NCI-H128 (cell line): ENCODE measurements around the gene ZBTB12.

Source experiments
- DNase-seq: peaks from one replicate; lab custom pipeline; 2025; ENCODE audit not compliant: unreplicated experiment; lab: John Stamatoyannopoulos, UW

Gene ZBTB12

GRCh38 chr6:31897612-31898382 is 4.1 kb downstream of the ZBTB12 start, which contains the start of gene EHMT2:
EHMT2 (minus strand) TSS chr6:31897698; CDS start chr6:31897677, 21 bp downstream.
- DNase-seq: peak; percentile 51

- DNase-seq: no peak
These were observed 4.9 kb downstream of the ZBTB12 start for GRCh38 chr6:31896856-31897611.

DNA sequence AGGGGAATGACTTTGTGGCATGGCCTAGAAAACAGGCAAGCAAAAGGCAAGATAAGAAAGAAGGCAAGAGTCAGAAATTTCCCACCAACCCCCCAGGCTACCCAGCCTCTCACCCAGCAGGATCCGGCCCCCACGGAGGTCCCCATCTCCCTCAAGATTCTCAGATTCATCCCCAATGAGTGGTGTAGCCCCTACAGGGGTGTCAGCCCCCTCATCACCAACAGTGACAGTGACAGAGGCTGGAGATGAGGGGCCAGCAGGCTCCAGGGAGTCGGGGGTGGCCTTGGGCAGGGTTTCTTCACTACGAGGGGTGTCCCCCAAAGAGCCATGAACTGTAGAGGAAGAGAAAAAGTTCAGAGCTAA is 5.4 kb downstream of the ZBTB12 start:
- DNase-seq: no peak

GRCh38 chr6:31892821-31893220 is 9.1 kb downstream of the ZBTB12 start:
- DNase-seq: no peak

DNA sequence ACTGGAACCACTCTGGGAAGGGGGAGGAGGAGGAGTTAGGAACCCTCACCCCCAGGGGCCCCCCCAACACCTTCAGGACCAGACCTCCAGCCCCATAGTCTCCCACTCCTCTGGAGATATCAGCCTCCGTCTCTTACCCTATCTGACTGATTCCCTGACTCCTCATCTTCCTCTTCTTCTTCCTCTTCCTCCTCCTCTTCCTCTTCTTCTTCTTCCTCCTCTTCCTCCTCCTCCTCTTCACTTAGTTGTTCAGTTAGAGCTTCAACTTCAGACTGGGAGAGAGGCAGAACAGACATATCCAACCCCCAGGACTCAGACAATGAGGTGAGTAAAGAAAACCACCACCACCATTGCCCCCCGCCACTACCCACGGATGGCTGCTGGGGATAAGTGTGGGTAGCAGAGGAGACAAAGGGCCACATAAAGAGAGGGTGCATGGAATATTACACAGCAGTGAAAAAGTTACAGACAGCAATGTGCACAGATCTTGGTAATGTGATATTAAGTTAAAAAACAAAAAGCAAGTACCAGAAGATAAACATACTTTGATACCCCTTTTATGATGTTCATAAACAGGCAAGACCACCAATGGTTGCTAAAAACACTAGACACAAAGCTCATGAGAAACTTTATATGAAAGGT is 12.4 kb downstream of the ZBTB12 start:
- no peak for DNase-seq

DNA sequence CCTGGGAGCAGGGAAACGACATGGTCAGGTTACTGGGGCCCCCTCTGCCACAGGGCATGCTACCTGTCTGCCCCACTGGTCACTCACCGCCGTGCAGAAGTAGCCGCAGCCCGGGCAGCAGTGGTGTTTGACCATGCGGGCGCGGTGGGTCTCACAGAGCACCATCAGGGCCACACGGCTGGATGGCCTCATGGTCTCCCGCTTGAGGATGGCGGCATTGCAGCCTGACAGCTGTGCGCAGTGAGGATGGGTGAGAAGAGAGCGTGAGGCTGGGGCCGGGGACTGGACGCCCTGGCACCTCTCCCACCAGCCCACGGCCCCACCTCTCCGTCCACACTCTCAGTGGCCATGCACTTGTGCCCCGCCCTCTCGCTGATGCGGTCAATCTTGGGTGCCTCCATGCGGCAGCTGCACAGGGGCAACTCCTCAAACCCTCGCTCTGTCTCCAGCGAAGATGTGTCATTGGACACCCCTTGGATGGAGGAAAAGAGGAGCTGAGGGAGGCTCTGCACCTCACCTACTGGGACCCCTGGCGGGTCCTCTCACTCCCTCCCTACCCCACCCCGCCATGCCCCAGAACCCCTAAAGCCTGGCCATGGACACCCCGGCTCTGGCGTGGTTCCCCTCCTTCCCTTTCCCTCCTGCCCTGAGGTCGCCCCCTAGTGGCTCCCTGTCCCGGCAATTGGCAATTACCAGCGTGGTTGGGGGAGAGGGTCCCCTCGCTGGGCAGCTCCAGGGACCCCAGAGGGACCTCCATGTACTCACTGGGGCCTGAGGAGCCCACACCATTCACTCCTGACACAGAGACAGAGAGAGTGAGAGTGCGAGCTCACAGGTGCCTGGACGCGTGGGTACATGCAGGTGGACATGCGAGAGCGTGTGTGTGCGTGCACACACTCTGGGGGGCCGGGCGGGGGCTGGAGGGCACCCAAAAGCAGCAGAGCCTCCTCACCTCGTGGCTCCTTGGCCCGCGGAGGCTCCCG is 13.3 kb downstream of the ZBTB12 start:
- DNase-seq: no peak

- no peak for DNase-seq
These were observed 14.5 kb downstream of the ZBTB12 start for GRCh38 chr6:31887173-31888007.

GRCh38 chr6:31886541-31886991 is 15.3 kb downstream of the ZBTB12 start:
- DNase-seq: no peak

DNA sequence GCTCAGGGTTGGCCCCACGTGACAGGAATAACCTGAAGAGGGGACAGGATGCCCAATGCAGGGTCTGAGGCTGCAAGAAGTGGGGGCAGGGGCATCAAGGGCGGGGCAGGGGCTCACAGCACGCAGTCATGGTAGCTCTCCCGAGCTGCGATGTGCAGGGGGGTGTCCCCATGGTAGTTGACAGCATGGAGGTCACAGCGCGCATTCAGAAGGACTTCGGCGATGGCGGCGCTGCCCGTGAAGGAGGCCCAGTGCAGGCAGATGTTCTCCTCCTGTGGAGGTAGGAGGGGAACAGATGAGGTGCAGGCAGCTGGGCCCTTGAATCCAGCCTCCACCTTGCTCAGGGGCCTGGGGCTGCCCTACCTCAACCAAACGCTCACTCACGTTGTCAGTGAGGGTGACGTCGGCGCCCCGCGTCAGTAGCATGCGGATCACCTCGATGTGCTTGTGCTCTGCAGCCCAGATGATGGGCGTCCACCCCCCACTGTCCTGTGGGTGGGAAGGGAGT is 17.3 kb downstream of the ZBTB12 start:
- DNase-seq: no peak

GRCh38 chr6:31883676-31884075 is 18.2 kb downstream of the ZBTB12 start:
- DNase-seq: no peak

DNA sequence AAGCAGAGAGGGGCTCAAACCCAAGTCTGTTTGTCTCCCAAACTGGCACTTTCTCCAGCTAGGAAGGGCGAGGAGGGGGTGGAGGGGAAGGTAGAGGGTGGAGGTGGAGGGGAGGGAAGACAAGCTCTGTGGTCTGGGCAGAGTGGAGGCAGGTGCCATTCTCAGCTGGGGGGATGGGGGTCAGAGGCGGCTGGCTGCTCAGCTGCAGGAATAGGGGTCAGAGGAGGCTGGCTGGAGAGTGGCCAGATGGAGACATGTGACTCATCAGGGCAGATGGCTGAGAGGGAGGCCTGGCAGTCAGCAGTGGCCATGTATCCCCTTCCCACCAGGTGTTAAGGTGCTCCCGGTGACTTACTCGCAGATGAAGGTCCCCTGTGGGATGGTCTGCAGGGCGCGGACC is 19.5 kb downstream of the ZBTB12 start:
- no peak for DNase-seq

- DNase-seq: no peak
These were observed 20.6 kb downstream of the ZBTB12 start for GRCh38 chr6:31881136-31881859.

DNA sequence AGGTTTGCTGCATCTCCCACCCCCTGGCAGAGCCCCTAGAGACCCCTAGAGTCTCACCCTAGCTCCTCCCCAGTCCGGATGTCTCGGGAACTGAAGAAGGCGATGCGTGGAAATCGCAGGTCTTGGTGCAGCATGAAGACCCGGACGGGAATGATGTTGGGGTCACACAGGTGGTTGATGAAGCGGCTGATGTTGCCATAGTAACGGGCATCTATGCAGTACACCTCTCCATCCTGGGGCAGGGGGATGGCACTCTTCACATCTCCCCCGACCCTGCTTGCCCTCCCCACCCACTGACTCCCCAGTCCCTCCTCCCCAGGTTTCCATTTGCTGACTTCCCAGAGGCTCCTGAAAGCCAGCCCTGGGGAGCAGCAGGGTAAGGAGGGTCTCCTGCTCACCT is 21.3 kb downstream of the ZBTB12 start:
- DNase-seq: no peak

- no peak for DNase-seq
These were observed 22.0 kb downstream of the ZBTB12 start for GRCh38 chr6:31879901-31880300.

GRCh38 chr6:31879143-31879542 is 22.7 kb downstream of the ZBTB12 start:
- DNase-seq: no peak

DNA sequence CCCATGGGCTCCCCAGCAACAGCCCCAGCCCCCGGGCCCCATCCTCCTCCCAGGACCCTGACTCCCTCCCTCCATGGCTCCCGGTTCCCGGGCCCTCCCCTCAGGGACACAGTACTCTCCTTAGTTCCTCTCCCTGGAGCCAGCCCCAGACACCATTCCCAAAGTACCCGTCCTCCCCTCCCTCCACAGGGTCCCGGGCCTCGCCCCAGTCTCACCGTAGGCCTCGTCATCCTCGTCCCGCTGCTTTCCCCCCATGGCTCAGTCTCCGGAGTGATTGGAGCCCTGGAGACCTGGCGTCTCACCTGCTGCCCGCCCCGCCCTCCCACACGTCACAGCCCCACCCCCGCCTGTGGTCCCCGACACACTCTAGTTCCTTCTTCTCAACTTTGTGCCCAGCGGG is 23.2 kb downstream of the ZBTB12 start, which contains the start of gene SLC44A4:
Gene SLC44A4 (minus strand): TSS at position 272 of the 400 bp plus-strand sequence. CDS start 17 bp downstream, at position 255.
- no peak for DNase-seq

DNA sequence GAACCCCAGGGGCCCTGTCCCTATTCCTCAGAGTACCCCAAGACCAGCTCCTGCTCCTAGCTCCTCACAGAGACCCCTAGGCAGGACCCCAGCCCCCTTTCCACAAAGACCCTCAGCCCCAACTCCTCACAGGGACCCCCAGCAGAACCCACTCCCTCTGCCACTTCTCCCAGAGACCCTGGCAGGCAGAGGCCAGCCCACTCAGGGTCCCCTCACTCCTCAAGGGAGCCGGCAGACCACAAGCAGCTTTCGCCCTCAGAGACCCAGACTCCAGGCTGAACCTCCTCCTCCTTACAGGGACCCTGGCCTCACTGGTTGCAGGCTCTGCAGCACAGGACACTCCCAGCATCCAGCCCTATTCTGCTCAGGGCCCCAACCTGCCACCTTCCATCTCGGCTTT is 23.7 kb downstream of the ZBTB12 start:
- no peak for DNase-seq

DNA sequence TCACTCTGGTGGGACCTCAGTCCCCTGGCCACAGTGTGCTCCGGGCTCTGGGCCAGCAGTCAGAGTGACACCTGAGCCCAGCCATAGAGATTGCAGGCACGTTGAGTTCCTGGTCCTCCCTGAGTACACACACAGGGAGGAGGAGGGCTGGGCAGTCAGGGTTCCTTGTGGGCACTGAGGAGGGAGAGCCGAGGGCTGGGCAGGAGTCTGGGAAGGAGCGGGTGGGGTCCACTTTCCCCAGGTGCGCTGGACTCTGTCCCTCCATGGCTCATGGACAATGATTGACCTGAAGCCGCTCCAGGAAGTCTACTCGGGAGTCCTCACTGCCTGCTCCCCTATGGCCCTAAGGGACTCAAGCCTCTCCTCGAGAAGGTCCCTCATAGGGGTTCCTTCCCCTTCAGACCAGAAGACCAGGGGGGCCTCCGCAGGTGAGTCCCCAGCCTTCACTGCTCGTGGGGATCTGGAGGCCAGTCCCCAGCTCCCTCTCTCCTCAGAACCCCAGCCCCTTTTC is 24.2 kb downstream of the ZBTB12 start:
- no peak for DNase-seq
